Mesenchymal stem cell (in vitro differentiated cells and primary cell): ENCODE data around the gene SPTY2D1.

Experiments used
- DNase-seq: peaks from one replicate; pipeline ENCODE4 v3.0.0-alpha.2; 2013
- H2AFZ ChIP-seq: one replicate; pipeline ENCODE4 v1.6.1; 2013; ENCODE audit warnings: low read depth, mild to moderate bottlenecking, control low read depth, inconsistent platforms, low read length, moderate library complexity
- H2AK5ac ChIP-seq: 2 replicates; pipeline ENCODE4 v1.6.1; 2013; ENCODE audit warnings: low read length, moderate library complexity, mild to moderate bottlenecking, inconsistent platforms; ENCODE audit not compliant: severe bottlenecking
- H2BK120ac ChIP-seq: one replicate; pipeline ENCODE4 v1.6.1; 2013; ENCODE audit warnings: low read depth, mild to moderate bottlenecking, inconsistent platforms, low read length, moderate library complexity
- H2BK12ac ChIP-seq, 2 experiments: one replicate each; pipeline ENCODE4 v1.6.1; 2013; ENCODE audit warnings: inconsistent platforms in 2 of 2, low read length in 2 of 2, mild to moderate bottlenecking in 2 of 2, moderate library complexity in 2 of 2, control low read depth in 1 of 2
- H2BK15ac ChIP-seq: one replicate; pipeline ENCODE4 v1.6.1; 2013; ENCODE audit warnings: mild to moderate bottlenecking, low read depth, inconsistent platforms; ENCODE audit not compliant: poor library complexity, severe bottlenecking
- H2BK5ac ChIP-seq: 2 replicates; pipeline ENCODE4 v1.6.1; 2013; ENCODE audit warnings: low read depth, mild to moderate bottlenecking, low read length, control low read depth, inconsistent platforms; ENCODE audit not compliant: poor library complexity, severe bottlenecking
- H3K14ac ChIP-seq, 2 experiments: one replicate each; pipeline ENCODE4 v1.6.1; 2013; ENCODE audit warnings: inconsistent platforms in 2 of 2, low read length in 2 of 2, control low read depth in 1 of 2, mild to moderate bottlenecking in 1 of 2, moderate library complexity in 1 of 2
- H3K18ac ChIP-seq, 2 experiments: one replicate each; pipeline ENCODE4 v1.6.1; 2013; ENCODE audit warnings: inconsistent platforms in 2 of 2, low read length in 2 of 2, control low read depth in 1 of 2, low read depth in 1 of 2, mild to moderate bottlenecking in 1 of 2
- H3K23ac ChIP-seq, 2 experiments: one replicate each; pipeline ENCODE4 v1.6.1; 2013; ENCODE audit warnings: inconsistent platforms in 2 of 2, low read length in 2 of 2, mild to moderate bottlenecking in 2 of 2, moderate library complexity in 2 of 2, control low read depth in 1 of 2
- H3K27ac ChIP-seq: 2 replicates; pipeline ENCODE4 v1.5.1; 2013; ENCODE audit warnings: mild to moderate bottlenecking, moderate library complexity, low read length, control low read depth, inconsistent platforms; ENCODE audit not compliant: poor library complexity, severe bottlenecking
- H3K27me3 ChIP-seq, 2 experiments: 2 replicates each; pipeline versions ENCODE4 v1.6.1 to v1.7.0; 2013; ENCODE audit warnings: low read length in 2 of 2, mild to moderate bottlenecking in 2 of 2, moderate library complexity in 2 of 2, control low read depth in 1 of 2, inconsistent platforms in 1 of 2; ENCODE audit not compliant: control insufficient read depth in 1 of 2, insufficient read depth in 1 of 2
- H3K36me3 ChIP-seq, 2 experiments: 2 replicates each; pipeline versions ENCODE4 v1.6.1 to v1.7.0; 2013; ENCODE audit warnings: low read length in 2 of 2, control low read depth in 1 of 2, inconsistent platforms in 1 of 2, low read depth in 1 of 2, mild to moderate bottlenecking in 1 of 2; ENCODE audit not compliant: insufficient read depth in 2 of 2, control insufficient read depth in 1 of 2
- H3K4ac ChIP-seq, 2 experiments: one replicate each; pipeline ENCODE4 v1.6.1; 2013; ENCODE audit warnings: inconsistent platforms in 2 of 2, low read length in 2 of 2, mild to moderate bottlenecking in 2 of 2, moderate library complexity in 2 of 2, control low read depth in 1 of 2, low read depth in 1 of 2
- H3K4me1 ChIP-seq: 2 replicates; pipeline ENCODE4 v1.6.1; 2013; ENCODE audit warnings: low read depth, low read length, control low read depth; ENCODE audit not compliant: control insufficient read depth, insufficient read depth
- H3K4me2 ChIP-seq: 2 replicates; pipeline ENCODE4 v1.6.1; 2013; ENCODE audit warnings: low read length, mild to moderate bottlenecking, inconsistent platforms; ENCODE audit not compliant: poor library complexity, severe bottlenecking
- H3K4me3 ChIP-seq, 2 experiments: 2 replicates each; pipeline versions ENCODE4 v1.5.1 to v1.7.0; 2013; ENCODE audit warnings: low read length in 2 of 2, mild to moderate bottlenecking in 2 of 2, control low read depth in 1 of 2, low read depth in 1 of 2; ENCODE audit not compliant: insufficient read depth in 1 of 2
- H3K79me1 ChIP-seq: replicated peaks from 2 replicates; pipeline ENCODE4 v1.6.1; 2013; ENCODE audit warnings: mild to moderate bottlenecking, control low read depth, low read length, inconsistent platforms; ENCODE audit not compliant: poor library complexity, severe bottlenecking
- H3K9ac ChIP-seq: 2 replicates; pipeline ENCODE4 v1.7.0; 2013; ENCODE audit warnings: mild to moderate bottlenecking, low read length, moderate library complexity
- H3K9me3 ChIP-seq: 2 replicates; pipeline ENCODE4 v1.7.0; 2013; ENCODE audit warnings: mild to moderate bottlenecking, low read length; ENCODE audit not compliant: control insufficient read depth
- H4K8ac ChIP-seq: one replicate; pipeline ENCODE4 v1.6.1; 2013; ENCODE audit warnings: inconsistent platforms, mild to moderate bottlenecking, low read length, moderate library complexity
- H4K91ac ChIP-seq: one replicate; pipeline ENCODE4 v1.6.1; 2013; ENCODE audit warnings: mild to moderate bottlenecking, low read length, inconsistent platforms
- WGBS: methylation state at CpG from one replicate; pipeline ENCODE4 v1.1.7; 2013; ENCODE audit warnings: mixed read lengths; 5-methylcytosine and 5-hydroxymethylcytosine counted together

SPTY2D1 gene

GRCh38 chr11:18564149-18564548, 70.0 kb downstream of the SPTY2D1 start:
- Histone ChIP-seq H3K79me1 (peaks cover 6% of the 10 kb centered on the region), H3K9ac (no peak overlapping the region), H2AFZ (no peak overlapping the region), H2BK120ac (no peak overlapping the region), H3K23ac (no peak overlapping the region), H3K14ac (no peak overlapping the region), H3K18ac (no peak overlapping the region), H3K4me2 (no peak overlapping the region), H3K9me3 (no peaks in the 10 kb centered on the region), H2AK5ac (no peak overlapping the region), H4K91ac (no peak overlapping the region), H2BK12ac (no peak overlapping the region), H4K8ac (no peak overlapping the region), H3K27ac (no peak overlapping the region), H3K4ac (no peak overlapping the region), H3K4me1 (peaks cover 2% of the 10 kb centered on the region), H3K4me3 (no peak overlapping the region), H2BK5ac (no peak overlapping the region), H3K27me3 (no peaks in the 10 kb centered on the region), H2BK15ac (no peak overlapping the region), H3K36me3 (peaks cover 31 to 49% of the 10 kb centered on the region in 2 experiments)
- DNase-seq = no peak

- no peak overlapping the region for H4K8ac ChIP-seq
- no peak overlapping the region for H3K23ac ChIP-seq
- H3K4me2 ChIP-seq = no peak overlapping the region
- H3K79me1 ChIP-seq = peaks cover 6% of the 10 kb centered on the region
- no peak for DNase-seq
- H3K27me3 ChIP-seq = no peaks in the 10 kb centered on the region
- no peak overlapping the region for H4K91ac ChIP-seq
- H3K4me1 ChIP-seq = peaks cover 2% of the 10 kb centered on the region
- no peak overlapping the region for H3K27ac ChIP-seq
- H2BK120ac ChIP-seq = no peak overlapping the region
- H3K4ac ChIP-seq = no peak overlapping the region
- H2AK5ac ChIP-seq = no peak overlapping the region
- H3K14ac ChIP-seq = no peak overlapping the region
- no peak overlapping the region for H2BK15ac ChIP-seq
- 100% methylated on average over 2 of the region's 2 CpGs for WGBS
- no peak overlapping the region for H2BK12ac ChIP-seq
- H3K9ac ChIP-seq = no peak overlapping the region
- peaks cover 32 to 49% of the 10 kb centered on the region in 2 experiments for H3K36me3 ChIP-seq
- no peak overlapping the region for H3K4me3 ChIP-seq
- no peaks in the 10 kb centered on the region for H3K9me3 ChIP-seq
- no peak overlapping the region for H2BK5ac ChIP-seq
- H2AFZ ChIP-seq = no peak overlapping the region
- no peak overlapping the region for H3K18ac ChIP-seq
These were observed 70.9 kb downstream of the SPTY2D1 start for GRCh38 chr11:18563090-18563730.
